ENCODE results near the gene PLD2. TPM values are rescaled to one million over a fixed set of nuclear protein-coding genes. Genes with fewer than 3 reads are reported as not detected.
"Not testable (repeated sequence)": the region's sequence is repeated elsewhere in the genome, so short reads cannot be mapped to it uniquely, and the experiment has no call there.

PLD2 gene
- total RNA-seq, 1 donor from 2014 or later: 32.1 TPM

DNA sequence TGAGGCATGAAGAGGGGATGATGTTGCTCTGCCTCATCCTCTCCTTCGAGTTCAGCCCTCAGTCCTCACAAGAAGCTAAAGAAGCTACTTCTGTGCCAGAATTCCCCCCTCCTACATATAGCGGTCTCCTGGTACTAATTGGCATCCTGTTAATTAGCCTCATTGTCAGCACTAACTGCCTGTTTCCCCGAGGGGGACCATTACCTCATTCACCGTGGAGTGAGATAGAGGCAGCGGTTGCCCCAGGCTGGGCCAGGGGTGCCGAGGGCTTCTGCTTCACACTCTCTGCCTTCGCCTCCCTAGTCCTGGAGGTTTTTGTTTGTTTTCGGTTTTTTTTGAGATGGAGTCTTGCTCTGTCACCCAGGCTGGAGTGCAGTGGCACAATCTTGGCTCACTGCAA, 20.4 kb downstream of the PLD2 start:
- H3K9me3 Mint-ChIP-seq (ENCODE audit: low read depth): no peaks in the 10 kb centered on the region
- no peak for TF ChIP-seq CTCF (IDR thresholded peaks at IDR 0.05)
- H3K36me3 Mint-ChIP-seq (ENCODE audit: low read depth): no peaks in the 10 kb centered on the region
- H3K4me1 Mint-ChIP-seq (ENCODE audit: low read depth): no peaks in the 10 kb centered on the region
- no peak overlapping the region for H3K27ac Mint-ChIP-seq (ENCODE audit: unreplicated experiment)
- DNase-seq (ENCODE audit: low spot score): no peak
- no peaks in the 10 kb centered on the region for H3K27me3 Mint-ChIP-seq (ENCODE audit: low read depth)
- no peak overlapping the region for H3K4me3 Mint-ChIP-seq (ENCODE audit: unreplicated experiment)

DNA sequence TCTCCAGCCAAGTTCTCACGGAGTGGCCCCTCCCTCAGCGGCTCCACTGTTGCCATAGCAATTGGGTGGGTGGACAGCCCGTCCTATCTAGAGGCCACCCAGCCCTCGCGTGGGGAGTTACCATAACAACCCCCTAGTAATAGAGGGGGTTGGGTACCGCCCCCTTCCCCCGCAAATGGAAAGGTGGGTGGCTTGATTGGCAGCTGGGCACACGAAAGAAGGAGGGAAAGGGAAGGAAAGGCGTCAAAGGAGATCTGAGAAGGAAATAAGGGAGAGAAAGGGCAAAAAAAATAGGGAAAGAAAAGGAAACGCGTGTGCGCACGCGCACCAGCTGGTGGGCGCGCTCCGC, 25.9 kb downstream of the PLD2 start:
- H3K9me3 Mint-ChIP-seq (ENCODE audit: low read depth); DNase-seq (ENCODE audit: low spot score); H3K27me3 Mint-ChIP-seq (ENCODE audit: low read depth); H3K36me3 Mint-ChIP-seq (ENCODE audit: low read depth): not testable (repeated sequence)
- Mint-ChIP-seq H3K27ac (ENCODE audit: unreplicated experiment) (peak overlapping the region; percentile 96), H3K4me1 (ENCODE audit: low read depth) (peaks cover 33% of the 10 kb centered on the region), H3K4me3 (ENCODE audit: unreplicated experiment) (peak overlapping the region; percentile 90)

GRCh38 chr17:4833178-4833940, 26.4 kb downstream of the PLD2 start, which contains the start of gene MINK1:
TSS of gene MINK1 (plus strand) at chr17:4833340. CDS start at chr17:4833584, 244 bp downstream.
- DNase-seq (ENCODE audit: low spot score): no peak
- peak within 1 kb of the TSS; percentile 98 for H3K4me3 Mint-ChIP-seq (ENCODE audit: unreplicated experiment)

DNA sequence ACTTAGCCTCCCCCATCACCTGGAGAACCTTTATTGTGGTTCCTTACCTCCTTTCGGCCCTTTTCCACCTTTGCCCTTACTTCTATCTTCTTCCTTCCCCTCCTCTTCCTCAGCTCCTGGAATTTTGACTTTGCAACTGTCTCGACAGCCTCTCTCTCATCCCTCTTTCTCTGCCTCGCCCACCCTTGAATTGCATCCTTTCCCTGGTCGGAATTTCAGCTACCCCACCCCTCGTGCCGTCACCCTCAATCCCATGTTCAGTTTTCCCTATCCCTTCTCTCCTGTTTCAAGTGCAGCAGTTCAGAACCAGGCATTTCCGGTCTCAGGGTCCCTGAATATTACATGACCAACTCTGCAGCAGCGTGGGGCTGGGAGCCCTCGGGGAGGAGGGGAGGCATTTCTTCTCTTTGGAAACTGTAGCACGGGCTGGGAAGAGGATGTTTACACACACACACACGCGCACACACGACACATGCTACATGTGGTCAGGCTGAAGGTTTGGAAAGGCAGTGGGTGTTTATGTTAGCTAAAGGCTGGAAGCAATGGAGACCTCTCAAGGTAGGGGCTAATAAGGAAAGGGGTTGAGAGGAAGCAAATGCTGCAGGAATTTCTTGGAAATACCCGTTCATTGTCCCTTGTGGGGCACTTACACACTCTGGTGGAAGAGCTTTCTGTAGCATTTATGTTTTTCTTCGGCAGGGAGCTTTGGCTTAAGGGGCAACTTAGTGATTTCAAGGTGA, 27.2 kb downstream of the PLD2 start:
- peak overlapping the region; percentile 98 for H3K4me3 Mint-ChIP-seq (ENCODE audit: unreplicated experiment)
- DNase-seq (ENCODE audit: low spot score): no peak
- H3K27ac Mint-ChIP-seq (ENCODE audit: unreplicated experiment): peak overlapping the region; percentile 94
- H3K9me3 Mint-ChIP-seq (ENCODE audit: low read depth): no peaks in the 10 kb centered on the region
- no peaks in the 10 kb centered on the region for H3K27me3 Mint-ChIP-seq (ENCODE audit: low read depth)
- H3K36me3 Mint-ChIP-seq (ENCODE audit: low read depth): peaks cover 3% of the 10 kb centered on the region
- TF ChIP-seq CTCF (IDR thresholded peaks at IDR 0.05): no peak
- H3K4me1 Mint-ChIP-seq (ENCODE audit: low read depth): peaks cover 38% of the 10 kb centered on the region

More at GRCh38 chr17:4833178-4833940, 26.4 kb downstream of the PLD2 start, which contains the start of gene MINK1:
- Mint-ChIP-seq H3K9me3 (ENCODE audit: low read depth) (no peaks in the 10 kb centered on the region), H3K36me3 (ENCODE audit: low read depth) (peaks cover 3% of the 10 kb centered on the region), H3K27me3 (ENCODE audit: low read depth) (no peaks in the 10 kb centered on the region), H3K4me1 (ENCODE audit: low read depth) (peaks cover 37% of the 10 kb centered on the region), H3K27ac (ENCODE audit: unreplicated experiment) (peak within 1 kb of the TSS; percentile 96)
- TF ChIP-seq CTCF (IDR thresholded peaks at IDR 0.05): no peak

DNA sequence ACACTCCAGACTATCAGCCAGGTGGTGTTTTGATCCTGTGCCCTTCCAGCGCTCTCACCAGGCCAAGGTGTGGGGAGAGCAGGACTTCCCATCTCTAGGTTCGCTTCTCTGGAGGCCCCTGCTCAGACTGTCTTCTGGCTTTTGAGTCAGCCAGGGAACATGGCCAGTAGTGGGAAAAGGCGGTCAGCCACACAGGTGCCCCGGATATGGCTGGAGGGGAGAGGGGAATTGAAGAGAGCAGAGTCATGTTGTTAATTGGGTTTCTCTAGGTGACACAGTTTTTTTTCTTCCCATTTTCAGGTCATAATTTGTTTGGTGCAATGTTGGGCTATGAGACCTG, 27.7 kb downstream of the PLD2 start:
- peak overlapping the region; percentile 94 for H3K27ac Mint-ChIP-seq (ENCODE audit: unreplicated experiment)
- TF ChIP-seq CTCF (IDR thresholded peaks at IDR 0.05): no peak
- H3K4me1 Mint-ChIP-seq (ENCODE audit: low read depth): peaks cover 44% of the 10 kb centered on the region
- no peaks in the 10 kb centered on the region for H3K9me3 Mint-ChIP-seq (ENCODE audit: low read depth)
- H3K27me3 Mint-ChIP-seq (ENCODE audit: low read depth): no peaks in the 10 kb centered on the region
- peaks cover 3% of the 10 kb centered on the region for H3K36me3 Mint-ChIP-seq (ENCODE audit: low read depth)
- peak overlapping the region; percentile 98 for H3K4me3 Mint-ChIP-seq (ENCODE audit: unreplicated experiment)
- DNase-seq (ENCODE audit: low spot score): no peak
